GM12864 (cell line): ENCODE data around the gene MTHFSD.

Source experiments
- DNase-seq: peaks from one replicate; pipeline ENCODE4 v3.0.0-alpha.2; 2011; ENCODE audit warnings: low read depth
- H3K4me3 ChIP-seq: 2 replicates; pipeline ENCODE4 v1.5.1; 2011; ENCODE audit warnings: mild to moderate bottlenecking, low read depth, low read length, control low read depth
- TF ChIP-seq, protein P1 (sequence below): IDR thresholded peaks from 2 replicates; pipeline ENCODE4 v1.5.1; 2011; ENCODE audit warnings: low read depth, mild to moderate bottlenecking, moderate library complexity, low read length, control low read depth, inconsistent platforms; ENCODE audit errors: missing control alignments

Gene MTHFSD

DNA sequence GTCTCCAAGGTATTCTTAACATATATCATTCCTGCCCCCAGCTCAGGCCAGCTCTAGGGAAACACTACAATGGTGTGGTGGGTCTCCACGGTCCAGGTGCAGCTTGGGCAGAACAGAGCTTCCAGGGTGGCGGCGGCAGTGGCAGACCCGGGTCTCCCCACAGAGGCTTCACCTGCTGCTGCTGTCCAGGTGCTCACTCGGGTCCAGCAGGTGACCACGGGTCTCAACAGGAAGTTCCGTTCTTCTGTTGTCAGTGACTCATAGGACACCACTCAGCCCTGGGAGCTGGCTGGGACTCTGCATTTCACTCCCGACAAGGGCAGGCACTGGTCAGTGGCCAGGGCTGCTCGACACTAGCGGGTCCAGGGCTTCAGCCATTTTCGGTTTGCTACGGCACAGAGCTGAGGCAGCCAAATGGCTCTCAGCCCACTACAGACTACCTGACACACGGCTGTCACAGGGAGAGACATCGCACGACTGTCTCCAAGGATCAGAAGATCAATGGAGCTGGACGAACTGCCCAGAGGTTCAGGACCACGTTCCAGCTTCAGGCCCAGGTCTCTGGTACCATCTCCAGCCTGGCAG, 16.7 kb downstream of the MTHFSD start:
- no peak for DNase-seq
- TF ChIP-seq, protein P1, sequence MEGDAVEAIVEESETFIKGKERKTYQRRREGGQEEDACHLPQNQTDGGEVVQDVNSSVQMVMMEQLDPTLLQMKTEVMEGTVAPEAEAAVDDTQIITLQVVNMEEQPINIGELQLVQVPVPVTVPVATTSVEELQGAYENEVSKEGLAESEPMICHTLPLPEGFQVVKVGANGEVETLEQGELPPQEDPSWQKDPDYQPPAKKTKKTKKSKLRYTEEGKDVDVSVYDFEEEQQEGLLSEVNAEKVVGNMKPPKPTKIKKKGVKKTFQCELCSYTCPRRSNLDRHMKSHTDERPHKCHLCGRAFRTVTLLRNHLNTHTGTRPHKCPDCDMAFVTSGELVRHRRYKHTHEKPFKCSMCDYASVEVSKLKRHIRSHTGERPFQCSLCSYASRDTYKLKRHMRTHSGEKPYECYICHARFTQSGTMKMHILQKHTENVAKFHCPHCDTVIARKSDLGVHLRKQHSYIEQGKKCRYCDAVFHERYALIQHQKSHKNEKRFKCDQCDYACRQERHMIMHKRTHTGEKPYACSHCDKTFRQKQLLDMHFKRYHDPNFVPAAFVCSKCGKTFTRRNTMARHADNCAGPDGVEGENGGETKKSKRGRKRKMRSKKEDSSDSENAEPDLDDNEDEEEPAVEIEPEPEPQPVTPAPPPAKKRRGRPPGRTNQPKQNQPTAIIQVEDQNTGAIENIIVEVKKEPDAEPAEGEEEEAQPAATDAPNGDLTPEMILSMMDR = no peak
- no peak overlapping the region for H3K4me3 ChIP-seq

DNA sequence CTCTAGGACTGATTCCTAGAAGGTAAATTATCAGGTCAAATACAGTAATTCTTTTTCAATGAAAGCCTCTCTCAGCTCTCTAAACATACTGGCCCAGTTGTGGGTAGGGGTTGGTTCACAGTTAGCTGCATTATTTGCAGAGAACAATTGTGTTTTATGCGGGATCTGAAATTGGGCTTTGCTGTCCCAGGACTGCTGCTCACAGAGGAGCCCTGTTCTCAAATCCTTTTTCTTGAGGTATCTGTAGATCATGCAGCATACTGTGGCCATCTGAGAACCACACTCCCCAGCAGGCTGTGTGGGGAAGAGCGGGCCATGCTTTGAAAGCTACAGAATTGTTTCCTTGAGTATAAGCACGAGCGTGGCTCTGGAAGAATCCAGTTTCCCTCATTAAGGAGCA, 17.5 kb downstream of the MTHFSD start:
- H3K4me3 ChIP-seq = no peak overlapping the region
- no peak for DNase-seq
- TF ChIP-seq, protein P1 = no peak

GRCh38 chr16:86536621-86537020, 18.4 kb downstream of the MTHFSD start:
- no peak overlapping the region for H3K4me3 ChIP-seq
- DNase-seq = no peak
- TF ChIP-seq, protein P1 = no peak

GRCh38 chr16:86534779-86535615, 20.0 kb downstream of the MTHFSD start:
- TF ChIP-seq, protein P1 = no peak
- no peak for DNase-seq
- no peak overlapping the region for H3K4me3 ChIP-seq

DNA sequence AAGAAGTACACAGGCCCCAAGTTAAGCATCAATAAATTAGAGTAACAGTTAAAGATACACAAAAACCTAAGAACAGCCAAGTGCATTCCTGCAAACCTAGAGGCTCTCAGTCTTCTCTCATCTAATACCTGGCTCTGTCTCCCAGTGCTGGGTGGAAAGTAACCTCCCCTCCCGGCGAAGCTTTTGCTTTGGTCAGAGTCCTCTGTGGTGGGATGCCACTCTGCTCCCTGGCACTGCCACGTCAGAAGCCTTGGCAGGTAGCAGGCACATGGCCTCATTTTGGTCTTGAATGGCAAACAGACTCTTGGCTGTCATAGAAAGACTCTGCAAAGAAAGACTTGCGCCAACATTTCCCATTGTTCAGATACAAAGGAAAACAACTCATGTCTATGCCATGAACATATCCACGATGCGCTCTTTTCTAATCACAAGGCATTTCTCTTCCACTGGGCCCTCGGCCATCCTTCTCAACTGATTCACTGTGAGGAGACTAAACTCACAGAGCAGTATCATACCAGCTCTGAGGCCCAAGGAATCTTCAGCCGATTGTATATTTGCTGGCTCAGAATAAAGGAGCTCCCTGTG, 21.2 kb downstream of the MTHFSD start:
- H3K4me3 ChIP-seq = no peak overlapping the region
- TF ChIP-seq, protein P1 = no peak
- DNase-seq = no peak

- DNase-seq = no peak
- TF ChIP-seq, protein P1 = no peak
- H3K4me3 ChIP-seq = no peak overlapping the region
These were observed 22.0 kb downstream of the MTHFSD start for GRCh38 chr16:86533076-86533475.

DNA sequence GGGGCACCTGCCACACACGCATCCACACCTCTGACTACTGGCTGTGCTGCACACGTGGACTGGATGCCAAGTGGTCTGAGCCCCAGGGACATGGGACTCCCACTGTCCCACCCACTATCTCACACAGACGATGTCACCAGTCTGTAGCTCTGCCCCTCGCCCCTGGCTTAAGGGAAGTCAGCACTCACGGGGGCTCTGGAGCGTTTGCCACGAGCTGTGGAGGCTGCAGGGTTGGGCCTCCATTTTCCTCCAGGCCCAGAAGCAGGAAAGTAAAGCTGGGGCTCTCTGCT, 22.6 kb downstream of the MTHFSD start:
- TF ChIP-seq, protein P1 = no peak

More for the DNA sequence above, 22.6 kb downstream of the MTHFSD start:
- H3K4me3 ChIP-seq = no peak overlapping the region
- no peak for DNase-seq
